Measurements from ENCODE around the gene NCOR2. TPM values are rescaled to one million over a fixed set of nuclear protein-coding genes. Genes with fewer than 3 reads are reported as not detected.

Gene NCOR2
- total RNA-seq, 1 experiment from 2014 or later, result 153 TPM

GRCh38 chr12:124542021-124542949, 25.1 kb downstream of the NCOR2 start:
- Histone ChIP-seq H3K9ac (ENCODE audit: low read length) (no peak overlapping the region), H3K4me2 (ENCODE audit: low read length) (peak overlapping the region; percentile 8), H3K4me1 (ENCODE audit: control insufficient read depth in 1 of 2, insufficient read depth in 2 of 2, low read length in 2 of 2) (peaks cover 7 to 42% of the 10 kb centered on the region in 2 experiments; a peak in 3 of 4 replicates), H3K79me2 (ENCODE audit: insufficient read depth, low read length) (peaks cover 76% of the 10 kb centered on the region), H2AFZ (ENCODE audit: low read depth, low read length, poor library complexity, severe bottlenecking) (no peak overlapping the region), H3K9me2 (ENCODE audit: insufficient read depth) (no peaks in the 10 kb centered on the region), H4K20me1 (ENCODE audit: insufficient read depth) (no peaks in the 10 kb centered on the region), H3K4me3 (replicated peaks in 1 of 2; ENCODE audit: low read depth in 1 of 2, low read length in 2 of 2) (no peak overlapping the region), H3K9me3 (ENCODE audit: control insufficient read depth in 1 of 2, insufficient read depth in 1 of 2, low read depth in 1 of 2, low read length in 2 of 2) (no peaks in the 10 kb centered on the region), H3K27me3 (ENCODE audit: insufficient read depth, low read length) (no peaks in the 10 kb centered on the region), H3K36me3 (ENCODE audit: control insufficient read depth in 1 of 2, insufficient read depth in 2 of 2, low read length in 2 of 2) (no peaks in the 10 kb centered on the region), H3K27ac (ENCODE audit: low read depth, low read length) (peak overlapping the region; percentile 18; the same call in 1 of the 2 replicates)
- BruUV-seq (replicated peaks), result no TSS peak
- peak; percentile 29; the same call in 1 of the 2 replicates for ATAC-seq
- intact Hi-C loops (cut with micrococcal nuclease), result no loop called here
- ChIA-PET POLR2A (no interaction called here), CTCF (no interaction called here), RAD21 (ENCODE audit: low non-redundant PET in 1 of 2, low total read pairs in 2 of 2, uncharacterized antibody in 2 of 2, unreplicated experiment in 2 of 2) (no interaction called here)
- no peak for DNase-seq (ENCODE audit: low read depth, low spot score)
- TF ChIP-seq SIN3A (IDR thresholded peaks at IDR 0.05; ENCODE audit: low read depth) (no peak), FOSL1 (IDR thresholded peaks at IDR 0.05; ENCODE audit: low read depth) (no peak), POLR2A (IDR thresholded peaks at IDR 0.05; ENCODE audit: borderline replicate concordance, extremely low read depth, insufficient read depth, insufficient read length) (no peak), MAX (IDR thresholded peaks at IDR 0.05) (no peak), ELF1 (IDR thresholded peaks at IDR 0.05; ENCODE audit: borderline replicate concordance, low read depth) (no peak), EZH2phosphoT487 (IDR thresholded peaks at IDR 0.05; ENCODE audit: borderline replicate concordance) (no peak), EZH2 (IDR thresholded peaks at IDR 0.05) (no peak)

GRCh38 chr12:124541322-124541721, 26.1 kb downstream of the NCOR2 start:
- Histone ChIP-seq H3K4me2 (ENCODE audit: low read length) (no peak overlapping the region), H3K36me3 (ENCODE audit: control insufficient read depth in 1 of 2, insufficient read depth in 2 of 2, low read length in 2 of 2) (no peaks in the 10 kb centered on the region), H3K79me2 (ENCODE audit: insufficient read depth, low read length) (peaks cover 78% of the 10 kb centered on the region), H4K20me1 (ENCODE audit: insufficient read depth) (no peaks in the 10 kb centered on the region), H2AFZ (ENCODE audit: low read depth, low read length, poor library complexity, severe bottlenecking) (no peak overlapping the region), H3K27ac (ENCODE audit: low read depth, low read length) (no peak overlapping the region), H3K9me3 (ENCODE audit: control insufficient read depth in 1 of 2, insufficient read depth in 1 of 2, low read depth in 1 of 2, low read length in 2 of 2) (no peaks in the 10 kb centered on the region), H3K9me2 (ENCODE audit: insufficient read depth) (no peaks in the 10 kb centered on the region), H3K27me3 (ENCODE audit: insufficient read depth, low read length) (no peaks in the 10 kb centered on the region), H3K4me3 (replicated peaks in 1 of 2; ENCODE audit: low read depth in 1 of 2, low read length in 2 of 2) (no peak overlapping the region), H3K4me1 (ENCODE audit: control insufficient read depth in 1 of 2, insufficient read depth in 2 of 2, low read length in 2 of 2) (peaks cover 7 to 42% of the 10 kb centered on the region in 2 experiments; a peak in 3 of 4 replicates), H3K9ac (ENCODE audit: low read length) (no peak overlapping the region)
- TF ChIP-seq ZBTB33 (IDR thresholded peaks at IDR 0.05; ENCODE audit: extremely low read depth, insufficient replicate concordance, low read length), result no peak
- TF ChIP-seq YY1 (IDR thresholded peaks at IDR 0.05; ENCODE audit: extremely low read depth, insufficient replicate concordance, low read depth, low read length), result no peak
- no peak for TF ChIP-seq TCF7L2 (IDR thresholded peaks at IDR 0.05; ENCODE audit: borderline replicate concordance, extremely low read depth, insufficient read depth, insufficient read length)
- TF ChIP-seq CBX3 (IDR thresholded peaks at IDR 0.05; ENCODE audit: low read depth), result no peak
- intact Hi-C loops (cut with micrococcal nuclease), result no loop called here
- CTCF ChIA-PET, result no interaction called here
- DNase-seq (ENCODE audit: low read depth, low spot score) (no peak), ATAC-seq (no peak)
- POLR2A ChIA-PET, result interaction anchor here (0.6 kb wide), 1 partner anchor 10 kb away, joined by 3 read pairs; no protein-coding TSS in a partner anchor
- RAD21 ChIA-PET (ENCODE audit: low non-redundant PET in 1 of 2, low total read pairs in 2 of 2, uncharacterized antibody in 2 of 2, unreplicated experiment in 2 of 2), result interaction anchor here in 1 of 2 experiments (0.6 kb wide), 1 partner anchor 150 kb away, joined by 6 read pairs; no protein-coding TSS in a partner anchor
- no TSS peak for BruUV-seq (replicated peaks)

All from HCT116 (cell line).